H9 (cell line): ENCODE data around the gene XPO1. TPM values are rescaled to one million over a fixed set of nuclear protein-coding genes. Genes with fewer than 3 reads are reported as not detected.

Experiments
- DNase-seq: peaks from one replicate; pipeline ENCODE4 v3.0.0-alpha.2; 2017
- H2AFZ ChIP-seq: one replicate; pipeline ENCODE4 v1.6.1; 2013; ENCODE audit warnings: mild to moderate bottlenecking, low read length, control low read depth, moderate library complexity
- H2AK5ac ChIP-seq: 2 replicates; pipeline ENCODE4 v1.6.1; 2013; ENCODE audit warnings: low read length, control low read depth, mixed read lengths; ENCODE audit not compliant: insufficient read length
- H2BK120ac ChIP-seq: one replicate; pipeline ENCODE4 v1.6.1; 2013; ENCODE audit warnings: low read depth, mild to moderate bottlenecking, low read length, control low read depth, inconsistent platforms; ENCODE audit not compliant: poor library complexity, severe bottlenecking
- H2BK12ac ChIP-seq: 2 replicates; pipeline ENCODE4 v1.6.1; 2013; ENCODE audit warnings: low read length, control low read depth, mixed read lengths, low read depth; ENCODE audit not compliant: insufficient read length
- H2BK15ac ChIP-seq: 2 replicates; pipeline ENCODE4 v1.6.1; 2013; ENCODE audit warnings: low read depth, low read length, control low read depth
- H2BK20ac ChIP-seq: one replicate; pipeline ENCODE4 v1.6.1; 2013; ENCODE audit warnings: low read depth, mild to moderate bottlenecking, low read length, control low read depth, inconsistent platforms; ENCODE audit not compliant: poor library complexity, severe bottlenecking
- H2BK5ac ChIP-seq: 2 replicates; pipeline ENCODE4 v1.6.1; 2013; ENCODE audit warnings: low read length, control low read depth, mixed read lengths; ENCODE audit not compliant: insufficient read length
- H3K14ac ChIP-seq: 2 replicates; pipeline ENCODE4 v1.6.1; 2013; ENCODE audit warnings: low read length, control low read depth; ENCODE audit not compliant: insufficient read depth
- H3K18ac ChIP-seq: 2 replicates; pipeline ENCODE4 v1.6.1; 2013; ENCODE audit warnings: low read depth, mild to moderate bottlenecking, mixed read lengths, low read length, control low read depth; ENCODE audit not compliant: insufficient read length
- H3K23ac ChIP-seq: 2 replicates; pipeline ENCODE4 v1.6.1; 2013; ENCODE audit warnings: low read length, control low read depth, mixed read lengths, low read depth; ENCODE audit not compliant: insufficient read length
- H3K23me2 ChIP-seq: 2 replicates; pipeline ENCODE4 v1.6.1; 2013; ENCODE audit warnings: low read depth, mild to moderate bottlenecking, mixed read lengths, low read length, control low read depth; ENCODE audit not compliant: insufficient read length, poor library complexity, severe bottlenecking
- H3K27ac ChIP-seq: 2 replicates; pipeline ENCODE4 v1.5.1; 2013; ENCODE audit warnings: low read length, control low read depth, mixed read lengths, low read depth; ENCODE audit not compliant: insufficient read length
- H3K27me3 ChIP-seq: 2 replicates; pipeline ENCODE4 v1.6.1; 2013; ENCODE audit warnings: low read length, control low read depth, inconsistent platforms; ENCODE audit not compliant: insufficient read depth
- H3K4ac ChIP-seq: 2 replicates; pipeline ENCODE4 v1.6.1; 2013; ENCODE audit warnings: low read depth, mild to moderate bottlenecking, control low read depth, inconsistent platforms, low read length, moderate library complexity
- H3K4me1 ChIP-seq: 2 replicates; pipeline ENCODE4 v1.6.1; 2013; ENCODE audit warnings: low read length, control low read depth, inconsistent platforms; ENCODE audit not compliant: insufficient read depth
- H3K4me2 ChIP-seq: 2 replicates; pipeline ENCODE4 v1.6.1; 2013; ENCODE audit warnings: low read length, control low read depth, mixed read lengths; ENCODE audit not compliant: insufficient read length, insufficient read depth
- H3K56ac ChIP-seq: 2 replicates; pipeline ENCODE4 v1.6.1; 2013; ENCODE audit warnings: low read depth, mild to moderate bottlenecking, mixed read lengths, low read length, control low read depth; ENCODE audit not compliant: insufficient read length
- H3K79me1 ChIP-seq: 2 replicates; pipeline ENCODE4 v1.6.1; 2013; ENCODE audit warnings: low read depth, mild to moderate bottlenecking, moderate library complexity, low read length, control low read depth, inconsistent platforms; ENCODE audit not compliant: insufficient read depth, poor library complexity, severe bottlenecking
- H3K79me2 ChIP-seq: 2 replicates; pipeline ENCODE4 v1.6.1; 2013; ENCODE audit warnings: low read length, control low read depth, inconsistent platforms; ENCODE audit not compliant: insufficient read depth
- H3K9ac ChIP-seq: 2 replicates; pipeline ENCODE4 v1.6.1; 2013; ENCODE audit warnings: low read length, control low read depth, mixed read lengths; ENCODE audit not compliant: insufficient read length; ENCODE audit errors: extremely low read depth
- H3K9me3 ChIP-seq: one replicate; pipeline ENCODE4 v1.6.1; 2013; ENCODE audit warnings: low read depth, low read length, inconsistent platforms; ENCODE audit not compliant: control insufficient read depth
- H3T11ph ChIP-seq: one replicate; pipeline ENCODE4 v1.6.1; 2013; ENCODE audit warnings: mild to moderate bottlenecking, low read length, control low read depth, inconsistent platforms
- H4K20me1 ChIP-seq: one replicate; pipeline ENCODE4 v1.6.1; 2013; ENCODE audit not compliant: control insufficient read depth, insufficient read length, insufficient read depth
- H4K5ac ChIP-seq: 2 replicates; pipeline ENCODE4 v1.6.1; 2013; ENCODE audit warnings: low read depth, mild to moderate bottlenecking, mixed read lengths, low read length, control low read depth; ENCODE audit not compliant: insufficient read length
- H4K8ac ChIP-seq: replicated peaks from 2 replicates; pipeline ENCODE4 v1.6.1; 2013; ENCODE audit warnings: low read length, control low read depth, mixed read lengths, low read depth; ENCODE audit not compliant: insufficient read length
- H4K91ac ChIP-seq: 2 replicates; pipeline ENCODE4 v1.6.1; 2013; ENCODE audit warnings: low read depth, mild to moderate bottlenecking, moderate library complexity, mixed read lengths, low read length, control low read depth; ENCODE audit not compliant: insufficient read length
- H3K27ac Mint-ChIP-seq, 3 experiments: 2 replicates in 2 of 3; 3 replicates in 1 of 3; pipeline ENCODE4 v1.8.0; 2020 to 2021; ENCODE audit warnings: mixed read lengths in 3 of 3, mild to moderate bottlenecking in 1 of 3, moderate library complexity in 1 of 3
- H3K27me3 Mint-ChIP-seq: 2 replicates; pipeline ENCODE4 v1.8.0; 2021; ENCODE audit warnings: low read depth, mild to moderate bottlenecking, moderate library complexity, mixed read lengths
- H3K36me3 Mint-ChIP-seq, 3 experiments: 2 replicates in 2 of 3; 3 replicates in 1 of 3; pipeline ENCODE4 v1.8.0; 2020 to 2021; ENCODE audit warnings: low read depth in 3 of 3, mixed read lengths in 3 of 3; ENCODE audit not compliant: insufficient read depth in 1 of 3
- H3K4me1 Mint-ChIP-seq, 2 experiments: 2 replicates each; pipeline ENCODE4 v1.8.0; 2020; ENCODE audit warnings: mixed read lengths in 2 of 2
- H3K4me3 Mint-ChIP-seq, 2 experiments: 2 replicates in 1 of 2; 3 replicates in 1 of 2; pipeline ENCODE4 v1.8.0; 2020 to 2021; ENCODE audit warnings: mild to moderate bottlenecking in 2 of 2, mixed read lengths in 2 of 2, moderate library complexity in 1 of 2
- H3K9me3 Mint-ChIP-seq, 2 experiments: 2 replicates in 1 of 2; 3 replicates in 1 of 2; pipeline ENCODE4 v1.8.0; 2020; ENCODE audit warnings: mild to moderate bottlenecking in 2 of 2, mixed read lengths in 2 of 2, moderate library complexity in 1 of 2
- CTCF ChIP-seq: fragments of 200-600 bp; sonication (generic); conservative IDR thresholded peaks from 3 replicates; pipeline ENCODE4 v1.8.0; 2021; ENCODE audit warnings: antibody characterized with exemption, mild to moderate bottlenecking
- WGBS: extraction: QIAGEN DNeasy Blood & Tissue Kit; methylation state at CpG from one replicate; pipeline ENCODE4 v1.1.7; 2013; ENCODE audit warnings: missing lambda C conversion rate, low lambda C conversion rate, mixed read lengths; ENCODE audit not compliant: insufficient read length; ENCODE audit errors: extremely low coverage; 5-methylcytosine and 5-hydroxymethylcytosine counted together
- total RNA-seq: library from RNA; stranded (reverse); gene quantifications from 2 replicates; pipeline ENCODE4 v1.2.1, GENCODE V29; 2021

The XPO1 gene
- total RNA-seq, 1 experiment from 2014 or later: 320 TPM

GRCh38 chr2:61499060-61499459 is 39.1 kb downstream of the XPO1 start:
- no peaks in the 10 kb centered on the region for H4K20me1 ChIP-seq
- Mint-ChIP-seq H3K4me1 (no peaks in the 10 kb centered on the region), H3K9me3 (no peaks in the 10 kb centered on the region), H3K4me3 (no peak overlapping the region), H3K36me3 (peaks cover 44 to 91% (median 87%) of the 10 kb centered on the region in 3 experiments; a peak in 6 of 7 replicates), H3K27ac (no peak overlapping the region), H3K27me3 (no peaks in the 10 kb centered on the region)
- no peak overlapping the region for H2AK5ac ChIP-seq
- H2BK12ac ChIP-seq: no peak overlapping the region
- no peaks in the 10 kb centered on the region for H3K23me2 ChIP-seq
- H4K8ac ChIP-seq: no peak overlapping the region
- no peak overlapping the region for H2BK5ac ChIP-seq
- H3K27ac ChIP-seq: no peak overlapping the region
- no peak overlapping the region for H3K56ac ChIP-seq
- no peak overlapping the region for H3K18ac ChIP-seq
- no peak overlapping the region for H3K9ac ChIP-seq
- no peak for DNase-seq
- H4K91ac ChIP-seq: no peak overlapping the region
- WGBS: no CpG with 5 or more reads among the region's 2 CpGs
- H3K9me3 ChIP-seq: no peaks in the 10 kb centered on the region
- peaks cover 2% of the 10 kb centered on the region; the same call in 1 of the 2 replicates for H3K79me2 ChIP-seq
- no peak overlapping the region for H3K14ac ChIP-seq
- H3T11ph ChIP-seq: no peak overlapping the region
- no peak overlapping the region for H3K4ac ChIP-seq
- H3K27me3 ChIP-seq: no peaks in the 10 kb centered on the region
- H3K79me1 ChIP-seq: peaks cover 5% of the 10 kb centered on the region
- no peak overlapping the region for H2BK20ac ChIP-seq
- no peak overlapping the region for H2BK120ac ChIP-seq
- H2AFZ ChIP-seq: no peak overlapping the region
- TF ChIP-seq CTCF: no peak
- H3K23ac ChIP-seq: no peak overlapping the region
- no peaks in the 10 kb centered on the region for H3K4me1 ChIP-seq
- no peak overlapping the region for H2BK15ac ChIP-seq
- no peak overlapping the region for H4K5ac ChIP-seq
- H3K4me2 ChIP-seq: no peak overlapping the region
